HG03575 (cell line): ENCODE results near the gene ANKS6.

Experiments used
- ATAC-seq: cut with Tn5 transposase; IDR thresholded peaks from one replicate; pipeline ENCODE4 v1.9.1; 2021; ENCODE audit not compliant: unreplicated experiment, insufficient number of reproducible peaks, low FRiP score; ENCODE audit errors: extremely low read depth

Gene ANKS6

DNA sequence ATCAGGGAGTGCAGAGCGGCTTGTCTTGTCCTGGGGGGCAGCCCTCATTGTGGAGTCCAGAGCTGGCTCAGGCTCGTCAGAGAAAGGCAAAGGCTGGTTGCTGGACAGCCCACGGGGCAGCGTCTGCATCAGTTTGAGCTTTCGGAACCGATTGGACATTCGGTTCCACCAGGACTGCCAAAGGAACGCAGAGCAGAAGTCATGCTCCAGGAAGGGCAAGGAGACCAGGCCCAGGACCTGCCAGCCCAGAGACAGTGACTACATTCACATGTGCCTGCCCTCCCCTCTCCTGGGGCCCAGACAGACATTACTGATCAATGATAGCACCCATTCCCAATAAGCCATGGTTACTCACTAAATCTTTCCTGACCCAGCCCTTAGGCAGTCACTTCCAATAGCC is 18.1 kb downstream of the ANKS6 start:
- ATAC-seq, result no peak

- ATAC-seq, result no peak
Observed at GRCh38 chr9:98777618-98778017, 18.7 kb downstream of the ANKS6 start.

DNA sequence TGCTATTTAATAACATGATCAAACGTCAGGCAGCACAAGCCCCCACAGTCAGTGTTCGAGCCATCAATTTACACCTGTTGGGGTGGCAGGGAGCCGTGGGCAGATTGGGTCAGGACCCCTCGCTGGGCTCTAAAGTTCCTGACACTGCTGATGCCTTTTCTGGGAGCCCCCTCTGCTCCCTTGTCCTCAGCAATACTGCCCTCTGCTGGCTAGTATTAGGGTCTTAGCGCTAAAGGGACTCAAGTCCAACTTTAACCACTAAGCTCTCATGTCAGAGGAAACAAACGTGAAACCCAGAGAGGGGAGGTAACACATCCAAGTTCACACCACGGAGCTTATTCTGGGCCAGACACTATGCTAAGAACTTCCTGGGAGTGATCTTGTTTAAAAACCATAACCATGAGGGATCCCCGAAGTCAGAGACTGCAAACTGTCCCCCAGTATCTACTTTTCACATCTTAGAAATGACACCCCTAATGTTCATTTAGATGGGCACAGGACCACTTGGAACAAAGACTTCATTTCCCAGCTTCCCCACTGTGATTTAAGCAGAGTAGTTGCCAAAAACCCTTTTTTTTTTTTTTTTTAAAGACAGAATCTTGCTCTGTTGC is 20.4 kb downstream of the ANKS6 start:
- no peak for ATAC-seq

DNA sequence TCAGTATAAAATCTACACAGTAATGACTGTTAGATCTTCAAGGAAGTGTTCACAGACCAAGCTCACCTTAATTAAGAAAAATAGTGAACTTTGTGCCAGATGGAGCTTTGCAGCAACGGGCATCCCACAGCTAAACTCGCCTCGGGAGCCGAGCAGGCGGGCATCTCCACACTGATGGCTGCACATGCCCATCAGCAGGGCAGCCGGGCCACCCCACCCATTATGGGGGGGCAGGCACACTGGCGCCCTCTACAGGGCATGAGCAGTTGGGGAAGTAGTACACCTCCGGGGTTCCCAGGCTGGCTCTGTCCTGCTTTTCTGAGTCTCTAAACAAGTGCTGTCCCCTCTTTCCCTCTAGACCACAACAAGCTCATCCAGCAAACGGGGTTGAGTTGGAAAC is 21.6 kb downstream of the ANKS6 start:
- no peak for ATAC-seq

- ATAC-seq, result no peak
Observed at GRCh38 chr9:98773721-98774120, 22.6 kb downstream of the ANKS6 start.

DNA sequence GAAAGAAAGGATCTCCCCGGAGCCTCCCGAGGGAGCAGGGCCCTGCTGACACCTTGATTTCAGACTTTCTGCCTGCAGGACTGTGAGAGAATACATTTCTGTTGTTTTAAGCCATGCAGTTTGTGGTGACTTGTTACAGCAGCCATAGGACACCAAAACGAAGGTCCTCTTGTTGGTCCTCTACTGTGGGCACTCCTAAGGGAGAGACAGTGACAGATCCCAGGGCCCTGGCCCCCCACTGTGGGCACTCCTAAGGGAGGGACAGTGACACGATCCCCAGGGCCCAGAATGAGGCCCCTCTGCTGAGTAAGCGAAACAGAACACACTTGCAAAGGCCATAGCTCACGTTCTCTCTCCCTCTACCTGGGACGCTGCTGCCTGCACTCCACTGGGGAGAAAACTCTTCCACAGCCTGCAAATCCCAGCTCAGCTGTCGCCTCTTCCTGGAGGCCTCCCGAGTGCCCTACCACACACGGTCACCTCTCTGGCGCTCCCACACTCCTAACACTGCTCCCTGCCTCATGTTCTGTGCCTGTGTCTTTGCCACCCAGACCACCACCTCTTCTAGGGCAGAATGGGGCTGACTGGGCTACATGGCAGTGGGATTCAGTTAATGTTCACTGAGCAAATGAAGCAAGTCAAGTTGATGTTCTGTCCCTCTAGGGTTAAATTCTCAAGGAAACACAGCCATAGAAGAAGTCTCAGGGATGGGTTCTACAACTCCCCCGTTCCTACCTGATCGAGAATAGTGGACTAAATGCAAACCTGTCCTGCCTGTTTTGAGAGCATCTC is 23.8 kb downstream of the ANKS6 start:
- no peak for ATAC-seq

DNA sequence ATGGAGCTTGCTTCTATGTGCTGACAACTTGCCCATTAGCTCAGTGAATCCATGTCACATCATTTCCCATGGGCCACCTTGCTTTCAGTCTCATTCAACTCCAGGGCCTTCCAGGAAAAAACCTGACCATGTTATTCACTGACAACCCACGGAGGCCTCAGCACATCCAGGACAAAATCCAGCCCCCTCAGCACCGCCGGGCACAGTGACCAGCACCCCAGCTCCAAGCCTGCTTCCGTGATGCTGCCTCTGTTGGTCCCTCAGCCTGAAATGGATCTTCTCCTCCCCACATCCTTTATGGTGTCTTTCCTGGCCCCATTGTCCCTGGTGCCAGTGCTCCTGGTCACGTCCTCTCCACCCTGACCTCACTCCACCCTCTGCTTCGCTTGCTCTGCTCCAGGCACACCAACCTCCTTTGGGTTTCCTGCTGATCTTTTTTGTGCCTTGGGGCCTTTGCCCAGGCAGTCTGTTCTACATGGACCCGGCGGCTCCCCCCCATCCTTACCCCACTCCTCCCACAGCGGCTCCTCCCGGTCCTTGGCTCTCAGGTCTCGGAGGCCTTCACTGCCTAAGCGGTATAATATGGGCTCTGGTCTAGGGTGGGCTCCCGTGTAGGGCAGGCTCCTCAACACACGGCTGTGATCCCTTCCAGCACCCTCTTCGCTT is 25.0 kb downstream of the ANKS6 start:
- no peak for ATAC-seq

DNA sequence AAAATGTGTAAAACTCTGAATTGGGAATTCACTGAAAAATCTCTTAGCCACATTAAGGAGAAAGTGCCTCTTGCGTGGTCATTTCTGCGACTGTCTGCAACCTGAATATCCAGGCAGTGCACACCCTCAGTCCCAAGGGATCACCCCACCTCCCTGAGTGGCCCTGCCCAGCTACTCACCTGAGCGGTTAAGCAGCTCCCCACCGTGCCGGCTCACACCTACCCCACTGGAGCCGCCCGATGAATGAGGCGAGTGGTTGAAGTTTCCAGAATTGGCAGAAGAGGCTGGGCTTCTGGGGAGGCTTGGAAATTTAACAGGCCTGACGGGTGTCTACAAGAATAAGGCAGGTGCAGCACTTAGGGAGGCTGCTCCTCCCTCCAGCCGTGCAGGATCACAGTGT is 25.6 kb downstream of the ANKS6 start:
- no peak for ATAC-seq

GRCh38 chr9:98768344-98768743 is 28.0 kb downstream of the ANKS6 start:
- no peak for ATAC-seq

DNA sequence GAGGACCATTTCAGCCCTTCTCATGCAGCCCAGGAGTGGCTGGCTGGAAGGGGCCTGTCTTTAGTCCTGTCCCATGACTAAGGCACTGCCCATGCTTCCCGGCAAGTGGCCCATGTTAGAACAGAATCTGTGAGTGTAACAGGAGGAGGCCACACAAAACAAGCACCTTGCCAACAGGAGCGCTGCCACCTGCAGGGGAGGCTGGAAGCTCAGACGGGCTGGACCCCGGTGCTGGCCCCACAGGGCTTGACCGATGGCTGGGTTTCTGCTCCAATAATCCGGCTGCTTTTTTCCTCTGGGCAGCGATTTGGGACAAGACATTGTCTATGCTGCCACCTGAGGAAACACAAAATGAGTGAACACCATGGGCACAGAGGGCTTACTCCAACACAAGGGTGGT is 28.4 kb downstream of the ANKS6 start:
- ATAC-seq, result no peak

DNA sequence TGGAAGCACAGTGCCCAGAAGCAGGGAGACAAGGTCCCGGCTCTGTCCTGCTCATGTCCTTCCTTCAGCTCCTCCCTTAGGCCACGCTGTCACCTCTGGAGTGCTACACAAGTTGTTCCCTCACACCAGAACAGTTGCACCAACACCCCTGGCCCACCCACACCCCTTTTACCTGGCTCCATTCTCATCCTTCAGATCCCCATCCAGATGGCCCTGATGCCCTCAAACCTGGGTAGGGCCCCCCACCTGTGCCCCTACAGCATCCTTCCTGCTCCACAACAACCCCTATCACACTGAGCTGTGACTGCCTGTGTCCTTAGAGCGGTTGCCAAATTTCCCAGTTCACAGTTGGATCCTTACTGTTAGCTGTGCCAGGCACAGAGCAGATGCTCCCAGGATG is 29.2 kb downstream of the ANKS6 start:
- no peak for ATAC-seq

- ATAC-seq, result no peak
Observed at GRCh38 chr9:98766586-98766985, 29.8 kb downstream of the ANKS6 start.

DNA sequence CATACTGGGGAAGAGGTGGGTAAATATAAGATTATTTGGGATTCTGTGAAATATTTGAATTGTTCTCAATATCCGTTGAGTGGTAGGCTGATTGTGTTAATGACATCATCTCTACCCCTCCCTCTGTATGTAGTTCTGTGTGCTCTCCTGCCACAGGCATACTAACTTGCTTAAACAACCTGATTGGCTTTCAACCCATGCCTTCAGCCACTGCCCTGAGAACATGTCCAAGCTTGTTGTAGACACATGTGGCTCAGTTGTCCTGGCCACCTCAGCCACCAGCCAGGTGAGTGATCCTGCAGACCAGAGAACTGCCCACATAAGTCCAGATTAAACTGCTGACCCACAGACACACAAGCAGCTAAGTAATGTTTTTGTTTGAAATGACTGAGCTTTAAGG is 31.1 kb downstream of the ANKS6 start:
- no peak for ATAC-seq

- no peak for ATAC-seq
Observed at GRCh38 chr9:98763986-98764745, 32.2 kb downstream of the ANKS6 start.

DNA sequence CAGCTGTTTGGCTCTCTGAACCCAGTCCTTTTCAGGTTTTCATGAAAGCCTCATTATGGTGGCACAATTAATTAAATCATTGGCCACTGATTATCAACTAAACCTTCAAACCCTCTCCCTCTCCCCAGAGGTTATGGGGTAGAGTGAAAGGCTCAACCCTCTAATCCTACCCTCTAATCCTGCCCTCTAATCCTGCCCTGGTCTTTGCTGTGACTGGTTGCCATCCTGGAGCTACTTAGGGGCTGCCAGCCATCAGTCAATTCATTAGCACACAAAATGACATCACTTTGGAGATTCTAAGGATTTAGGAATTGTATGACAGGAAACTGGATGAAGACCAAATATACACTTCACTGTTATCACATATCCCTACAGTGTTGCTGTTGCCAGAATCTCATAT is 36.1 kb downstream of the ANKS6 start:
- ATAC-seq, result no peak

- no peak for ATAC-seq
Observed at GRCh38 chr9:98755006-98755618, 41.2 kb downstream of the ANKS6 start.

GRCh38 chr9:98751210-98751609 is 45.1 kb downstream of the ANKS6 start:
- ATAC-seq, result no peak

GRCh38 chr9:98750364-98751060 is 45.8 kb downstream of the ANKS6 start:
- no peak for ATAC-seq

- ATAC-seq, result no peak
Observed at GRCh38 chr9:98747476-98747875, 48.9 kb downstream of the ANKS6 start.
